Measurements from ENCODE around the gene KLC1. TPM values are rescaled to one million over a fixed set of nuclear protein-coding genes. Genes with fewer than 3 reads are reported as not detected.
"Not testable (repeated sequence)": the region's sequence is repeated elsewhere in the genome, so short reads cannot be mapped to it uniquely, and the experiment has no call there.

The KLC1 gene
- total RNA-seq, 1 donor = 237 TPM

- DNase-seq (ENCODE audit: low read depth) = no peak
- no peak overlapping the region for H3K4me3 ChIP-seq (ENCODE audit: low read depth, low read length)
- no peak for TF ChIP-seq CTCF (IDR thresholded peaks at IDR 0.05; ENCODE audit: insufficient read depth, low read depth, low read length)
Observed at GRCh38 chr14:103650213-103650612, 21.2 kb downstream of the KLC1 start.

- no peak for TF ChIP-seq CTCF (IDR thresholded peaks at IDR 0.05; ENCODE audit: insufficient read depth, low read depth, low read length)
- DNase-seq (ENCODE audit: low read depth) = no peak
- H3K4me3 ChIP-seq (ENCODE audit: low read depth, low read length) = no peak overlapping the region
Observed at GRCh38 chr14:103651585-103651984, 22.6 kb downstream of the KLC1 start.

GRCh38 chr14:103652806-103653205, 23.8 kb downstream of the KLC1 start:
- no peak overlapping the region for H3K4me3 ChIP-seq (ENCODE audit: low read depth, low read length)
- TF ChIP-seq CTCF (IDR thresholded peaks at IDR 0.05; ENCODE audit: insufficient read depth, low read depth, low read length) = no peak
- DNase-seq (ENCODE audit: low read depth) = no peak

GRCh38 chr14:103653336-103653735, 24.3 kb downstream of the KLC1 start:
- not testable (repeated sequence) for DNase-seq (ENCODE audit: low read depth)

GRCh38 chr14:103653805-103654204, 24.8 kb downstream of the KLC1 start:
- DNase-seq (ENCODE audit: low read depth) = no peak
- H3K4me3 ChIP-seq (ENCODE audit: low read depth, low read length) = no peak overlapping the region
- TF ChIP-seq CTCF (IDR thresholded peaks at IDR 0.05; ENCODE audit: insufficient read depth, low read depth, low read length) = no peak

More at GRCh38 chr14:103653336-103653735, 24.3 kb downstream of the KLC1 start:
- not testable (repeated sequence) for H3K4me3 ChIP-seq (ENCODE audit: low read depth, low read length)

GRCh38 chr14:103654619-103655018, 25.6 kb downstream of the KLC1 start:
- H3K4me3 ChIP-seq (ENCODE audit: low read depth, low read length) = no peak overlapping the region
- TF ChIP-seq CTCF (IDR thresholded peaks at IDR 0.05; ENCODE audit: insufficient read depth, low read depth, low read length) = no peak
- DNase-seq (ENCODE audit: low read depth) = no peak

GRCh38 chr14:103656031-103656755, 27.2 kb downstream of the KLC1 start:
- DNase-seq (ENCODE audit: low read depth) = no peak
- no peak overlapping the region for H3K4me3 ChIP-seq (ENCODE audit: low read depth, low read length)
- TF ChIP-seq CTCF (IDR thresholded peaks at IDR 0.05; ENCODE audit: insufficient read depth, low read depth, low read length) = no peak
